CD4-positive, alpha-beta T cell treated with Interleukin-15 for 1 hour (primary cell): ENCODE measurements around the gene ZNF341.

Experiments used
- DNase-seq: peaks from one replicate; pipeline ENCODE4 v3.0.0-alpha.2; 2020

ZNF341 gene

DNA sequence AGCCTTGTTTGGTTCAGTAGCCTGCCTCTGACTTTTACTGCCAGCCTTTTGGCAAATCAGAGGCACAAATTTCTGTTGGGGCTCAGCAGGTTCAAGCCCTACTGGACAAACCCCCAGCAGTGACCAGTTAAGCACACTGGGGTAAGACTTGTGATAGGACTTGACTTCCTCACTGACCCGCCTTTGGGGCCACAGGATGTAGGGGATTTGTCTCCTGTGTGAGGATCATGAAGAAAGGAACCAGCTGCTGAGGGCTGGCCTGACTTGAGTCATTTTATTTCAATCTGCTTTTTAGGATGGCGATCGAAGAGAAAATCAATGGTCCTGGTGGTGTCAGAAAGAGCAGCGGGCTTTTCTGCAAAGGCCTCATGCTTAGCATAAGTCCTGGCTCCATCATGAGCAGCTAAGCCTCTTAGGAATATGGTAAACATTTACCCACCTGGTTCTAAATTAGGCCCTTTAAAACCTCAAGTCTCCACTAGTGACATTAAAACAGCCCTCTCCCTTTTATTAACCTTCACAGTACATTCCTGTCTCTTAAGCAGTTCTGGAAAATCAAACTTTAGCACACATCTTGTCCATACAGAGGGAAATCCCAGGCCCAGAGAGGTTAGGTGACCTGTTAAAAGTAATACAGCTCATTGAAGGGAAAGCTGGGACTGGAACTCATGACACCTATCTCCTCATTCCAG lies 96.0 kb downstream of the ZNF341 start:
- no peak for DNase-seq

DNA sequence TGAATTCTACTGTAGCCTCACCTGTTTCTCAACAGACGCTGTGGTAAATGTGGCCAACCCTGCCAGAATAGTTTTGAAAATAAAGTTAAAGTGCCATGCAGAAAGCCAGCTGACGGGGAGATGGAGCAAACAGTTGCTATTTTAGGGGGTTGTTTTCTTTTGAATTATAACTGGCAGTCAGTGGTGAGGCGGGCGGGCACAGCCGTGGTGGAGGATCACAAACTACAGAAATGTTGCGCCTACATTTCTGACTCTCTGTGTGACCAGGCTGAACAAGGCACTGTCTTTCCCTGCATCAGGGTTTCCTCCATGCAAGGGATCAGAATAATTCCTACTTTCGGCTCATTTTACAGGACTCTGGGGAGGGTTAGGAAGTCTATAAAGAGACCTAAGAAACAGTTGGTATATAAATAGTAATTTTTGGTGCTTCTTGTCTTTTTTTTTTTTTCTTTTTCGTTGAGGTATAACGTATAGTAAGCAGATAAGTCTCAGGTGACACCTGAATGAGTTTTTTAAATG lies 96.6 kb downstream of the ZNF341 start:
- DNase-seq = no peak

DNA sequence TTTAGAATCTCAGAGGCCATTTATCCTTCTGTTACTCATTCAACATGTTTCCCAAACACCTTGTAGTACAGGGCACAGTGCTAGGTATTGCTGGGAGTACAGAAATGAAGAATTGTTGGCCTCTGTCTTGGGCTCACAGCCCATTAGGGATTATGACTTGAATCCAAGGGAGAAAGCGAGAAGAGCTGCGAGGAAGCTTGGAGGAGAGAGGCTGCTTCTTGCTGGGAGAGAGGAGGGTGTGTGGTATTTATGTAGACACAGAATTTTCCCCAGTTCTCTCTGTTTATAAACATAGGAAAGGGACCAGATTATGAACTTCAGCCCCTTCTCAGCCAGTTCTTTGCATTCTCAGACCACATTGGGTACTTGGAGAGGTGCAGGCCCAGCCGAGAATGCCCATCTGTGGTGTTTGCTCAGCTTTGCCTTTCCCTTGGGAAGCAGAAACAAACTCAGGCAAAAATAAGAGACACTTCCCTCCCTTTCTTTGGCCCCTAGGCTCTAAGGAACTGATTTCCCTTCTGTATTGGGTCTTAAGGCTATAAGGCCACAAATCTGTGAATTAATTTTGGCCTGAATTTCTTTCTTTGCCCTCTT lies 97.3 kb downstream of the ZNF341 start:
- DNase-seq = no peak

DNA sequence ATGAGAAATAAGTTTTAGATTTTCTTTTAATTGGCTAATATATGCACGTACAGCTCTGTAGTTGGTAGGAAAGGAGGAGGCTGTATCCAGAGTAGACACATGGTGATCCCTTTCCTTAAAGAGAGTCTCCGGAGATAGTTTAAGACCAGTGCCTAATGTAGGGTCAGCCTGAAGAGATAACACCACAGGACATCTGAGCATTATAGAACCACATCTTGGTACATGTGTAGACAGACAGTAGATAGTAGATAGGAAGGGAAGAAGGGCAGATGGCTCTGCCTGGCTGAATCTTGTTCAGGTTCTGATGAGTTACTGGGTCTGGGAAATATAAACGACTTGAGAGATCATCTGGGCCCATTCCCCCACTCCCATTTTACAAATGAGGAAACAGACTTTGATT lies 97.8 kb downstream of the ZNF341 start:
- DNase-seq = no peak

DNA sequence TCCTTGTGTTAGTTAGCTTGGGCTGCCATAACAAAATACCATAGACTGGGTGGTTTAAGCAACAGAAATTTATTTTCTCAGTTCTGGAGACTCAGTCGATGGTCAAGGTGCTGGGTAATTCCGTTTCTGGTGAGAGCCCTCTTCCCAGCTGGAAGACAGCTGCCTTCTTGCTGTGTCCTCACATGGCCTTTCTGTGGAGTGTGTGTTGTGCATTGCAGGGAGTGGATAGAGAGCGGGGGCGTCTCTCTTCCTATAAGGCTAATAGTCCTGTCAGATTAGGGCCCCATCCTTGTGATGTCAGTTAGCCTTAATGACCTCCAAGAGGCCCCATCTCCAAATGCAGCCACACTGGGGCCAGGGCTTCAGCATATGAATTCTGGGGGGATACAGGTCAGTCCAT lies 98.6 kb downstream of the ZNF341 start:
- no peak for DNase-seq

DNA sequence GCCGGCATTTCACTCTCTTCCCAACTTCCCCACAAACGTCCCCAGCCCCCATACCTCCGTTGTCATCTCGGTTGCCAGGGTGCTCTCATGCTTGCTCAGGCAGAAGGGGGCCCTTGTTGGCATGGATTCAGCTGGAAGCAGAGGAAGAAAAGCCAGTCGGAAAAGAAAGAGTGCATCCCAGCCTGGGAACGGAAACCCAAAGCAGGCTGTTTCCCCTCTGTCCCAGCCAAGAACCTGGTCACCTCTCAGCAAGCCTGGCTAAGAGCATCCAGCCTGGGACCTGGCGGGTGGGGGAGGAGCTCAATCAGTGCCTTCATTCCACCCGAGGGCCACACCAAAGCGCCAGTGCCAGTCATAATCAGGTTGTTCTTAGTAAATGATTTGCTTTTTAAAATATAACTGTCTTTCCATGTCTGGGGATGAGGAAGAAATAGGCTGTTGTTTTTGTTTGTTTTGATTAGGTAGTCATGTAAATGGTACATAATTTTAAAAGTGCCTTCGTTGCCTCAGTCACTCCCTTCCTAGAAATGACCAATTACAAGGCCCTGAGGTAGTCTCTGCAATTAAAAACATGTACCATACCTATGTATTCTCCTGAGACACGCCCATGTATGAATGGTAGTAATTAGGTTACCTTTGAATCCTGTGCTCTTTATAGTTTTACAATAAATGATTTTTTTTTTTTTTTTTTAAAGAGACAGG lies 100.5 kb downstream of the ZNF341 start:
- no peak for DNase-seq

DNA sequence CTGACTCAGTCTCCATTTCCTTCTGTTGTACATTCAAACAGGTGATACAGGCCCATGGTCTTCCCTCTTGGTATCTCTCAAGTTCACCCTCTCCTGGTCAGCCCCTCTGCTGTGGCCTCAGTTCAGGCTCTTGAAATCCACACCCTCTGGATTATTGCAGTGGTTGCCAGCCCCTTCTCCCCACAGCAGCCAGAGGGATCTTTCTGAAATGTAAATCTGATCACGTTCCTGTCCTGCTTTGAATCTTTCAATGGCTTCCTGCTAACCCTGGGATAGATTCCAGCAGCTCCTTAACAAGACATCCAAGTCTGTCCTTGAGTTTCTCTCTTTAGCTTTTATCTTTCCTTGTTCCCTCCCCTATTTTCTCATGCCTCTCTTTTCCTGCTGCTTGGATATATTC lies 101.5 kb downstream of the ZNF341 start:
- DNase-seq = no peak

DNA sequence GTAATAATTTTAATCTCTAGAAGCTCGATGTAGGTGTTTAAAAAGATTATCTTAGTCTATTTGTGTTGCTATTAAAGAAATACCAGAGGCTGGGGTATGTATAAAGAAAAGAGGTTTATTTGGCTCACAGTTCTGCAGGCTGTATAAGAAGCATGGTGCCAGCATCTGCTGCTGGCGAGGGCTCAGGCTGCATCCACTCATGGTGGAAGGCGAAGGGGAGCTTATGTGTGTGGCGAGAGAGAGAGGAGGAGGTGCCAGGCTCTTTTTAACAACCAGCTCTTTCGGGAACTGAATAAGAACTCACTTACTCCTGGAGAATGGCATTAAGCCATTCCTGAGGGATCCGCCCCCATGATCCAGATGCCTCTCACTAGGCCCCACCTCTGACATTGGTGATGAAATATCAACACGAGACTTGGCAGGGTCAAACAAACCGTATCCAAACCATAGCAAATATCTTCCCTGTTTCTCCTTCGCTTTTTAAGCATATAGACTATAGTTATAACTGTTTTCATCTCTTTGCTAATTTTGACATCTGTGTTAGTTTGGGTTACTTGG lies 103.9 kb downstream of the ZNF341 start:
- no peak for DNase-seq

DNA sequence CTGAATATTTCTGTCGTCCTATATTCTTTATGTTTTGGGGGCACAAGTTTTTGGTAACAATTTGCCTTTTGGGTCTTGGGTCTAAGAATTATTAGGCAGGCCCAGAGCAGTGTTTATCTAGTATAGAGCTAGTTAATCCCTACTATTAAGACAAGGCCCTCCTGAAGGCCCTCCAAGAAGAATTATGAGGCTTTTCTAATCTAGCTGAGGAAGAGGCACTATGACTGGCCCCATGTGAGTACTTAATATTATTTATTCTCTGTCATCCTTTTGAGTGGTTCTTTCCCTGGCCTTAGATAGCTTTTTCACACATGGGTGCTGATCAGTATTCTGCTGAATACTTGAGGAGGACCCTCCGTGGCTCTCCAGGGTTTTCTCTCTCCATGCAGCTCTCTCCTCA lies 104.5 kb downstream of the ZNF341 start:
- no peak for DNase-seq

DNA sequence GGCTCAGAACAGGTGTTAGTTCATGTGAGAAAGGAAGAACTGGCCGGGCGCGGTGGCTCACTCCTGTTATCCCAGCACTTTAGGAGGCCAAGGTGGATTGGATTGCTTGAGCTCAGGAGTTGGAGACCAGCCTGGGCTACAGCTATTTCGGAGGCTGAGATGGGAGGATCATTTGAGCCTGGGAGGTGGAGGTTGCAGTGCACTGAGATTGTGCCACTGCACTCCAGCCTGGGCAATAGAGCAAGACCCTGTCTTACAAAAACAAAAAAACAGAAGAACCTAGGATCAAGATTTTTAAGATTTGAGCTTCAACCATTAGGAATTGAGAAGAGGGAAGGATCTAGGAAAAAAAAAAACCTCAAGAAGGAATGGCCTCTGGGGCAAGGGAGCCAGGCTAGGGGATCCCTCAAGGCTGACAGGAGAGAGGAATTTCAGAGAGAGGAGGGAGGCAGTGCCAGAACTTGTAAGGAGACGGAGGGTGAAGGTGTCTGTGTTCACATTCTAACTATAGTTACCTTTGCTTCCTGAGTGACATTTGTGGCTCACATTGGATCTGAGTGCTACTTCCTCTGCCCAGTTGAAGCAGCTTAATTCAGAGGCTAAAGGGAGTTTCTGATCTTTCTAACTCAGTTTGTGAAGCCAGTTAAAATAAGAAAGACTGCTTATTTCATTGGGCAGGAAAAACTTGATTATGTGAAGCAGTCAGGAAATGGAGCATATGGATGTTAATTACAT lies 105.5 kb downstream of the ZNF341 start:
- no peak for DNase-seq

DNA sequence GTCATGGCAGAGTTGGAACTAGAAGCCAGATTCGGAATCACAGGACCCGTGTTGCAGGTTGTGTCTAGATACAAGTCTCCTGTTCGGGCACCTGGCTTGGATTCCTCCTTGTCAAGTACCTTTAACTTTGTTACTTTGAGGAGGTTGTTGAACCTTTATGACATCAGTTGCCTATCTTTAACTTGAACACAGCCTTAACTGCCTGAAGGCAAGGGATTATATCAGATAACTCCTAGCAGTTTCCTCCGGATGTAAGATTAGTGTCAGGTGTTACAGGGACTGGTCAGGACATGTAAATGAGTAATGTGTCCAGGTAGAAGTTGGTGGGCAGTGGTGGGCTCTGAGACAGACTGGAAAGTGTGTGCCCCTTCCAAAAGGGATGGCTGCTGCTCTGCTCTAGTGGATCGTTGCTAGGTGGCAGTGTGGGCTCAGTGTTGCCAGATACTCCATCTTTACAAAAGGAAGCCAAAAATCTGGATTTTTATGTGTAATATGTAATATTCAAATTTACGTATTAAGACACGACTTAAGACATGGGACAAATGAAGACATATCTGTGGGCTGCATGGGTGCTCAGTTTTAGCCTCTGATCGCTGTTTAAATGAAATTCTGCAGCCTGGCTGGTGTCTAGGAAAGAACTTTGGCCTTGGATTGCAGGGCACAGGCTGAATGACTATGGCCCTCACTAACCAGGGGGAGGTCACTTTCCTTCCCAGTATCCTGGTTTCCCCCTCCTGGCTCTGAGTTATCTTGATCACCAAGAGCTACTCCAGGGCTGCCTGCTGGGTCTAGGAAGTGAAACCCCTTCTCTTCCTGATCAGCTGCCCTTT lies 106.5 kb downstream of the ZNF341 start:
- DNase-seq = no peak

DNA sequence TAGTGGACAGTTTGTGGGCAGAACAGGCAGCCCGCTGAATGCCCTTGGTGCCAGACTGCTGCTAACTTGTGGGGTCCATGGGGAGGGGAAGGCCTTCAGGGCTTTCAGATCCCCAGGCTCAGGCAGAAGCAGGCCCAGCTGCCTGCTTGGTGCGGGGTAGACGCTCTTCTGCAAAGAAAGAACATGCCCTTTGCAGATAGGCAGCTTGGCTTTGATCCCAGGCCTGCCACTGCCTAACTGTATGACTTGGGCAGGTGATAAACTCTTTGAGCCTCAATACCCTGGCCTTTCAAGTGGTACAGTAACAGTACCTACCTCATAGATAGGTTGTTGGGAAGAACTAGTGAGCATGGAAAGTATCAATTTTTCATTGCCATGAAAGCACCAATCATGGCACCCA lies 107.8 kb downstream of the ZNF341 start:
- DNase-seq = no peak

DNA sequence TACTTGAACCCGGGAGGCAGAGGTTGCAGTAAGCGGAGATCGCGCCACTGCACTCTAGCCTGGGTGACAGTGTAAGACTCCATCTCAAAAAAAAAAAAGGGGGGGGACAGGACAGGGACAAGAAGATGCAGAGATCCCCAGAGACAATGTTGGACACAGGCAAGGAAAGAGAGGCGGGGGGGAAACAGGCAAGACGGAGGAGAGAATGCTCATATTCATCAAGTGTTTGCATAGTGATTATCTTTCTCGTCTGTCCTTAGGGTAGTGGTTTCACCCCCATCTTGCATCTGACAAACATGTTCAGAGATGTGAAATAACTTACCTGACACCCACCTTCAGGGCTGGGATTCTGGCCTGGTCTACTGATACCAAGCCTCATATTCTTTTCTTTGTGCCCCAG lies 108.4 kb downstream of the ZNF341 start:
- DNase-seq = no peak

DNA sequence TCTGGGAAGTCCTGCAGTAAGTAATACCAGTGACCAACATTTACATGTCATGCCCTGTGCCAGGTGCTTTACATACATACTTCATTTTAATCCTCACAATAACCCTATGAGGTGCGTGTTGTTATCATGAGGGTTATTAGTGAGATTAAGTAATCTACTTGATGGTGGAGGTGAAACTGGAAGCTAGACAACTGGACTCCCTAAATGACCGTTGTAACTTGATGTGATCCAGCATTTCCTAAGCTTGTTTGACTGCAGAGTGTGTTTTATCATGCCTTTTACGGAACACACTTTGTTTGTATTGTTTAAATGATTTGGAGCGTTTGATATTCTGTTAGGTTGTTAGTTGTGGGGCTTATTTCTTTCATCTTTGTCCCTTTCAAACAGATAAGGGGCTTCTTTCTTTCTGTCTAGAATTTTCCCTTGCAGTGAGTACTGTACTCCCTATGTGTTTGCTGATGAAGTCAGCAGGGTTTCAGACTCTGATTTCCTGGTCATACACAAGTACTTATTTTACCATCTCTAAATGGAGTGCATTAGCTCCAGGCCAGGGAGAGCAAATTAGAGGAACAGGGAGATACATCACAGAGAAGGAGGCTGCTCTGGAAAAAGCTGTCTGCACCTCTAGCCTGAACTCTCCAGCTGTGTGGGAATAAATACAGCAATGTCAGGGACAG lies 109.1 kb downstream of the ZNF341 start:
- no peak for DNase-seq

DNA sequence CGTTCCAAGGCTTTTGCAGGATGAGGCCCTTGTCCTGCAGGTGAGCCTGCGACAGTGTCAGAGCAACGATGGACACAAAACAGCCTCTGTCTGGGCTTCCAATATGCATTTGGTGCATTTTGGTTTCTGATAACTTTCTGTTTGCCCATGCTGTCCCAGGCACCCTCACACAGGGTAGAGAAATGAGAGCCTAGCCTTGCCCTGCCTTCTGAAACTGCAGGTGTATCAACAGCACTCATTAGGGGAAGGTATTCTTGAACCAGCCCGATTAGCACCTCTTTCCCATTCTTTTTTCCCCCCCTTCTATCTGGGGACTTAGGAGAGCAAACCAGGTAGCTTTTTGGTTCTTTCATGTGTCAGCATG lies 109.6 kb downstream of the ZNF341 start:
- no peak for DNase-seq
